T-cell (primary cell): ENCODE data around the gene FBXL16. TPM values are rescaled to one million over a fixed set of nuclear protein-coding genes. Genes with fewer than 3 reads are reported as not detected.

Experiments
- ATAC-seq, 4 experiments: fragments of 200-7000 bp in 3 of 4; fragments of 150-1000 bp in 1 of 4; cut with Tn5 transposase; replicated peaks in 1 of 4; 1 replicate in 3 of 4; 2 replicates in 1 of 4; pipeline ENCODE4 v1.10.0; 2021; ENCODE audit warnings: moderate library complexity in 3 of 4, mild to moderate bottlenecking in 2 of 4, moderate number of reproducible peaks in 1 of 4
- CTCF ChIA-PET, 2 donors: fragments of 300-600 bp; sonication (Branson Sonifier 250); formaldehyde crosslinking; loops; one replicate each; lab custom pipeline; 2022; ENCODE audit warnings: antibody characterized with exemption in 2 of 2; lab: Charles Lee
- POLR2A ChIA-PET, 2 donors: fragments of 300-600 bp; sonication (Branson Sonifier 250); formaldehyde crosslinking; loops; one replicate each; lab custom pipeline; 2022; ENCODE audit warnings: antibody characterized with exemption in 2 of 2; lab: Charles Lee
- DNase-seq, 35 experiments: peaks; one replicate each; pipeline versions ENCODE4 v3.0.0 to v3.0.0-alpha.2; 2013 to 2023
- H3K27ac ChIP-seq: one replicate; pipeline ENCODE4 v1.5.1; 2013; ENCODE audit warnings: low read length
- H3K27me3 ChIP-seq, 2 experiments: replicated peaks in 1 of 2; 1 replicate in 1 of 2; 2 replicates in 1 of 2; pipeline versions ENCODE4 v1.6.1 to v1.7.0; 2013; ENCODE audit warnings: low read length in 1 of 2, mixed read lengths in 1 of 2; ENCODE audit not compliant: control insufficient read depth in 2 of 2, insufficient read depth in 2 of 2; ENCODE audit errors: extremely low read depth in 1 of 2
- H3K36me3 ChIP-seq, 2 donors: 1 replicate in 1 of 2; 2 replicates in 1 of 2; pipeline versions ENCODE4 v1.6.1 to v1.7.0; 2013; ENCODE audit warnings: low read length in 1 of 2; ENCODE audit not compliant: control insufficient read depth in 2 of 2, insufficient read depth in 1 of 2; ENCODE audit errors: extremely low read depth in 1 of 2
- H3K4me1 ChIP-seq, 2 experiments: 1 replicate in 1 of 2; 2 replicates in 1 of 2; pipeline versions ENCODE4 v1.6.1 to v1.7.0; 2013; ENCODE audit warnings: low read length in 2 of 2, mixed read lengths in 1 of 2; ENCODE audit not compliant: insufficient read depth in 2 of 2, control insufficient read depth in 1 of 2; ENCODE audit errors: extremely low read depth in 1 of 2
- H3K4me3 ChIP-seq, 2 donors: 1 replicate in 1 of 2; 2 replicates in 1 of 2; pipeline versions ENCODE4 v1.5.1 to v1.7.0; 2013; ENCODE audit warnings: mild to moderate bottlenecking in 2 of 2, low read length in 1 of 2, moderate library complexity in 1 of 2; ENCODE audit not compliant: control insufficient read depth in 1 of 2; ENCODE audit errors: extremely low read depth in 1 of 2
- H3K9me3 ChIP-seq: 2 replicates; pipeline ENCODE4 v1.7.0; 2013
- H3K27ac Mint-ChIP-seq, 2 donors: one replicate each; pipeline ENCODE4 v1.8.0; 2020 to 2021; ENCODE audit warnings: mild to moderate bottlenecking in 2 of 2, mixed read lengths in 2 of 2
- H3K27me3 Mint-ChIP-seq, 2 donors: one replicate each; pipeline ENCODE4 v1.8.0; 2021 to 2022; ENCODE audit warnings: mixed read lengths in 2 of 2
- H3K36me3 Mint-ChIP-seq: one replicate; pipeline ENCODE4 v1.8.0; 2021; ENCODE audit warnings: mixed read lengths
- H3K4me1 Mint-ChIP-seq, 3 donors: one replicate each; pipeline ENCODE4 v1.8.0; 2020 to 2022; ENCODE audit warnings: mixed read lengths in 3 of 3, mild to moderate bottlenecking in 1 of 3
- H3K4me3 Mint-ChIP-seq, 3 donors: one replicate each; pipeline ENCODE4 v1.8.0; 2020 to 2022; ENCODE audit warnings: mild to moderate bottlenecking in 3 of 3, mixed read lengths in 3 of 3, moderate library complexity in 3 of 3
- H3K9me3 Mint-ChIP-seq, 3 donors: one replicate each; pipeline ENCODE4 v1.8.0; 2020 to 2022; ENCODE audit warnings: mixed read lengths in 3 of 3
- WGBS: methylation state at CpG from one replicate; pipeline ENCODE4 v1.1.5; 2013; ENCODE audit warnings: missing lambda C conversion rate; ENCODE audit not compliant: insufficient coverage; 5-methylcytosine and 5-hydroxymethylcytosine counted together
- total RNA-seq, 35 experiments: library from RNA in 6 of 35; stranded (reverse) in 6 of 35; fragments of 120-200 nt in 1 of 35; gene quantifications; one replicate each; pipeline versions ENCODE4 v1.2.1 to v1.2.4 and lab custom pipeline; 2013 to 2026

FBXL16 gene
- total RNA-seq, 5 donors from 2014 or later (not counting 1 experiment from before 2014, with no cell fraction given) = 16.4 to 65.5 (median 50.2) TPM

DNA sequence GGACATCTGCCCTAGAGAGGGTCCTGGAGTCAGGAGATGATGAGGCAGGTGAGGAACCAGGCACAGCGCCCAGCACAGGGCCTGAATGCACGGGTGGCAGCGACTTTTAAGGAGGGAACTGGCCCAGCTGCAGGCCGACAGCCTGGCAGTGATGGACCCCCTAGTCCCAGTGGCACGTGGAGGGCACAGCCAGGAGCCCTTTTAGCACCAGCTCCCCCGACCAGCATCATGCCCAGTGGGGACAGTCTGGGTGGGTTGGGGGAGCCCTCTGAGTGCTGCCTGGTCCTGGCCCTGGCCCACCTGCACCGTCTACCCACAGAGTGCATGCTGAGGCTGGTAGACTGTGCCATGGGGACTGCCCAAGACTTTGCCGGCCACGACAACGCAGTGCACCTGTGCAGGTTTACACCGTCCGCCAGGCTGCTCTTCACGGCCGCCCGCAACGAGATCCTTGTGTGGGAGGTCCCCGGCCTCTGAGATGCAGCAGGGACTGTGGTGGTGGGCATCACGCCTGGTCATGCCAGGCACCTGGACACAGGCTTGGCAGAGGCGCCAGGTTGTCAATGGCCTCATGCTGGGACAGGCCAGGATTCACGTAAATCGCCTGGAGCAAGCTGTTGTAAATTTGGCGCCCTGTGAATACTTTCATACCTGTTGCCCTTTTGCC lies 38.4 kb downstream of the FBXL16 start:
- H3K4me3 ChIP-seq = peak overlapping the region; percentile 66
- no peaks in the 10 kb centered on the region for H3K27me3 ChIP-seq
- H3K36me3 ChIP-seq = peaks cover 4 to 32% of the 10 kb centered on the region in 2 donors
- ATAC-seq = no peak
- Mint-ChIP-seq H3K4me1 (peaks cover 0 to 13% (median 11%) of the 10 kb centered on the region in 3 donors), H3K4me3 (peak overlapping the region; percentile 73 to 74 (median 73)), H3K27ac (peak overlapping the region; percentile 86 to 94), H3K9me3 (no peaks in the 10 kb centered on the region), H3K36me3 (peaks cover 3% of the 10 kb centered on the region), H3K27me3 (no peaks in the 10 kb centered on the region)
- 86% methylated on average over 18 of the region's 22 CpGs for WGBS
- H3K27ac ChIP-seq = peak overlapping the region; percentile 74
- CTCF ChIA-PET = interaction anchor here in 1 of 2 donors (1.0 kb wide), 1 partner anchor 75 kb away, joined by 3 read pairs; no protein-coding TSS in a partner anchor
- POLR2A ChIA-PET = interaction anchor here (0.6 kb wide), 2 partner anchors 195 to 716 kb away, joined by 3 read pairs; no protein-coding TSS in a partner anchor
- no peaks in the 10 kb centered on the region for H3K9me3 ChIP-seq
- no peak for DNase-seq
- peaks cover 3 to 25% of the 10 kb centered on the region in 2 experiments for H3K4me1 ChIP-seq

DNA sequence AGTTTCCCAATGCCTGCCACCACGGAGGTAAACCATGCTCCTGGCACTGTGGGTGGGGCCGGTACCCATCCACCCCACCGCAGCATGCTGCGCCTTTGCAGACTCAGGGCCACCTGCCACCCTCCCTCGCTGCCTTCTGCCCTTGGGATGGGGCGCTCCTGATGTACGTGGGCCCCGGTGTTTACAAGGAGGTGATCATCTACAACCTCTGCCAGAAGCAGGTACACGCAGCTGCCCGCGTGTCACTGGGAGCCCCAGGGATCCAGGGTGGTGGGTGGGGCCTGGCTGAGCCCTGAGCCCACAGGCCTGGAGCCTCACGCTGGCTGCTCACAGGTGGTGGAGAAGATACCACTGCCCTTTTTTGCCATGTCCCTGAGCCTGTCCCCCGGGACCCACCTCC lies 39.0 kb downstream of the FBXL16 start:
- Mint-ChIP-seq H3K27ac (no peak overlapping the region), H3K27me3 (no peaks in the 10 kb centered on the region), H3K4me3 (peak overlapping the region in 1 of 3 donors; percentile 73), H3K4me1 (peaks cover 0 to 13% (median 11%) of the 10 kb centered on the region in 3 donors), H3K9me3 (no peaks in the 10 kb centered on the region), H3K36me3 (peaks cover 3% of the 10 kb centered on the region)
- ChIA-PET CTCF (no interaction called here), POLR2A (no interaction called here)
- Histone ChIP-seq H3K4me1 (peaks cover 3 to 27% of the 10 kb centered on the region in 2 experiments), H3K27ac (peak overlapping the region; percentile 74), H3K9me3 (no peaks in the 10 kb centered on the region), H3K4me3 (no peak overlapping the region), H3K36me3 (peaks cover 4 to 27% of the 10 kb centered on the region in 2 donors), H3K27me3 (no peaks in the 10 kb centered on the region)
- 91% methylated on average over 13 of the region's 13 CpGs for WGBS
- ATAC-seq (no peak), DNase-seq (no peak)

DNA sequence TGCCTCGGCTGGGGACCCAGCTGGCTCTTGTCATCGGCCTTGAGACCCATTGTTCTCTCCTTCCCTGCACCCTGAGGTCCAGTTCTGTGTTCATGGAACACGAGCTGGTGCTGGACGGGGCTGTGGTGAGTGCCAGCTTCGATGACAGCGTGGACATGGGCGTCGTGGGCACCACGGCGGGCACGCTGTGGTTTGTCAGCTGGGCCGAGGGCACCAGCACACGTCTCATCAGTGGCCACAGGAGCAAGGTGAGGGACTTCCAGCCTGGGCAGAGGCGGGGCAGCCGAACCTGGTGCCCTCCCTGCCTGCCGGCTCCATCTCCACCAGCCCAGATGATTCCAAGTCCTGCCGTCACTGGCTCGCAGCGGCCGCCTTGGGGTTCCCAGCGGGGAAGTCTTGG lies 43.0 kb downstream of the FBXL16 start:
- no peaks in the 10 kb centered on the region for H3K9me3 ChIP-seq

DNA sequence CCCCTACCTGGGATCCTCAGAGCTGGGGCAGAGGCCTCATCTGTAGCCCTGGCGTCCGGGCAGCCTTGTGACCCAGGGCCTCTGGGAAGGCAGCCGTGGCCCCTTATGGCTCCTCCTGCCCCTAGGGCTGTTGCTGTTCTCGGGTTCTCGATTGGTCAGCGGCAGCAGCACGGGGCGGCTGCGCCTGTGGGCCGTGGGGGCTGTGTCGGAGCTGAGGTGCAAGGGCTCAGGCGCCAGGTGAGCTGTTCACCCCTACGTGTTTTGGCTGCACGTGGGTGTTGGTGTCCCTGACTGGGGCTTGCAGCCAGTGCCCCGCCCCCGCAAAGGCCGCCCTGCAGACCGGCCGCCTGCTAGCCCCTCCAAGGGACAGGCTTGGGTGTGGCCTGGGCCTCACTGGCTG lies 43.5 kb downstream of the FBXL16 start:
- ATAC-seq (no peak), DNase-seq (no peak)
- H3K27me3 ChIP-seq = no peaks in the 10 kb centered on the region
- peaks cover 0 to 10% (median 5%) of the 10 kb centered on the region in 3 donors for H3K4me1 Mint-ChIP-seq
- H3K9me3 Mint-ChIP-seq = no peaks in the 10 kb centered on the region
- no peak overlapping the region for H3K4me3 ChIP-seq
- no peaks in the 10 kb centered on the region for H3K9me3 ChIP-seq
- peaks cover 3 to 24% of the 10 kb centered on the region in 2 experiments for H3K4me1 ChIP-seq
- no peak overlapping the region for H3K27ac ChIP-seq
- H3K36me3 ChIP-seq = no peaks in the 10 kb centered on the region
- ChIA-PET CTCF (no interaction called here), POLR2A (no interaction called here)
- 96% methylated on average over 19 of the region's 19 CpGs for WGBS
- H3K4me3 Mint-ChIP-seq = no peak overlapping the region
- H3K27ac Mint-ChIP-seq = no peak overlapping the region
- H3K27me3 Mint-ChIP-seq = no peaks in the 10 kb centered on the region
- no peaks in the 10 kb centered on the region for H3K36me3 Mint-ChIP-seq

More for the DNA sequence above, 43.0 kb downstream of the FBXL16 start:
- 94% methylated on average over 21 of the region's 21 CpGs for WGBS
- Mint-ChIP-seq H3K4me3 (no peak overlapping the region), H3K27ac (no peak overlapping the region), H3K9me3 (no peaks in the 10 kb centered on the region), H3K27me3 (no peaks in the 10 kb centered on the region), H3K36me3 (no peaks in the 10 kb centered on the region), H3K4me1 (peaks cover 0 to 13% (median 7%) of the 10 kb centered on the region in 3 donors)
- H3K36me3 ChIP-seq = no peaks in the 10 kb centered on the region
- no peak for DNase-seq
- H3K4me1 ChIP-seq = peaks cover 3 to 29% of the 10 kb centered on the region in 2 experiments
- H3K27me3 ChIP-seq = no peaks in the 10 kb centered on the region
- CTCF ChIA-PET = no interaction called here
- no peak overlapping the region for H3K4me3 ChIP-seq
- POLR2A ChIA-PET = no interaction called here
- H3K27ac ChIP-seq = no peak overlapping the region
- no peak for ATAC-seq

DNA sequence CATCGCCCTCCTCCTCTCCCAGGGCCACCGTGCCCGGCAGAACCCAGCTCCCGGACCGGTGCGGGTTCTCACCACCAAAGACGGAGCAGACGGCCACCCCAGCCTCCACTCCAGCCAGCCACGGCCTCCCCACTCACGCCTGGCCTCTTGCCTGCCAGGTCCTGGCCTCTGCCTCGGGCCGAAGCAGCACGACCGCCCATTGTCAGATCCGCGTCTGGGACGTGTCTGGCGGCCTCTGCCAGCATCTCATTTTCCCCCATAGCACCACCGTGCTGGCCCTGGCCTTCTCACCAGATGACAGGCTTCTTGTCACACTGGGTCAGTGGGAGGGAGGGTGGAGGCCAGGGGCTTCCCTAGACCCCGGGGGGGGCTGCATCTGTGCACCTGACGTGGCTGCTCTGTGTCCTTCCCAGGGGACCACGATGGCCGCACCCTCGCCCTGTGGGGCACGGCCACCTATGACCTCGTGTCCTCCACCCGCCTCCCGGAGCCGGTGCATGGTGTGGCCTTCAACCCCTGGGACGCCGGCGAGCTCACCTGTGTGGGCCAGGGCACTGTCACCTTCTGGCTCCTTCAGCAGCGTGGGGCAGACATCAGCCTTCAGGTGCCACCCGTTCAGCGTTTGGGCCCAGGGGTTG lies 44.3 kb downstream of the FBXL16 start:
- H3K36me3 ChIP-seq = no peaks in the 10 kb centered on the region
- POLR2A ChIA-PET = no interaction called here
- no peaks in the 10 kb centered on the region for H3K36me3 Mint-ChIP-seq
- H3K4me3 ChIP-seq = no peak overlapping the region
- H3K27me3 ChIP-seq = no peaks in the 10 kb centered on the region
- H3K27ac ChIP-seq = no peak overlapping the region
- H3K27ac Mint-ChIP-seq = no peak overlapping the region
- no peaks in the 10 kb centered on the region for H3K27me3 Mint-ChIP-seq
- peaks cover 0 to 16% of the 10 kb centered on the region in 2 experiments for H3K4me1 ChIP-seq
- CTCF ChIA-PET = no interaction called here
- H3K9me3 ChIP-seq = no peaks in the 10 kb centered on the region
- DNase-seq = no peak
- H3K4me1 Mint-ChIP-seq = peaks cover 0 to 7% (median 5%) of the 10 kb centered on the region in 3 donors
- H3K4me3 Mint-ChIP-seq = no peak overlapping the region
- 79% methylated on average over 22 of the region's 35 CpGs for WGBS
- no peak for ATAC-seq
- no peaks in the 10 kb centered on the region for H3K9me3 Mint-ChIP-seq

DNA sequence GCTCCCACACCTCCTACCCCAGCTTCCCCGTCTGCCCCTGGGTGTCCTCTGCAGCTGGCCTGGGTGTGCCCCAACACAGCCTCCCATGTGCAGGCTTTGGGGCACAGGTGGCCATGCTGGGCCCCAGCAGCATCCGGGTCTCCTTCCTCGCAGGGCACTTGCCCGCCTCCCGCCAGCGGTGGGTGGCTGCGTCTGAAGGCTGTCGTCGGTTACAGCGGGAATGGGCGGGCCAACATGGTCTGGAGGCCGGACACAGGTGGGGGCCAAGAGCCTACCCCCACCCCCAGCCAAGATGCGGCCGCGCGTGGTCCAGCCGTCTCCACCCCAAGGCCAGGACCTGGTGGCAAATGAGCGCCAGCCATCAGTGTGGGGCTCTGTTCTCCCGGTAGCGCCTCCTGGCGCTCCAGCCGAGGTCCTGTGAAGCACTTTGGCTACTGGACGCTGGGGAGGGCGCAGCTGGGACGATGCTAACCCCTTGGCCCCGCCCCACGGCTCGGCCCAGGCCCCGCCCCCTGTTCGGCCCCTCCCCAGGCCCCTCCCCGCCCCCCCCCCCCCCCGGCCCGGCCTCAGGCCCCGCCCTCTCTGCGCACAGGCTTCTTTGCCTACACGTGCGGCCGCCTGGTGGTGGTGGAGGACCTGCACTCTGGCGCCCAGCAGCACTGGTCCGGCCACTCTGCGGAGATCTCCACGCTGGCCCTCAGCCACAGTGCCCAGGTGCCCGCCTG lies 45.0 kb downstream of the FBXL16 start:
- peaks cover 0 to 16% of the 10 kb centered on the region in 2 experiments for H3K4me1 ChIP-seq
- H3K27ac ChIP-seq = no peak overlapping the region
- Mint-ChIP-seq H3K9me3 (no peaks in the 10 kb centered on the region), H3K4me3 (no peak overlapping the region), H3K36me3 (no peaks in the 10 kb centered on the region), H3K27me3 (no peaks in the 10 kb centered on the region), H3K4me1 (peaks cover 0 to 7% (median 5%) of the 10 kb centered on the region in 3 donors), H3K27ac (no peak overlapping the region)
- DNase-seq (peak in 32 of 35 experiments; percentile 29 to 76 (median 56)), ATAC-seq (peak; percentile 67 to 83 (median 72))
- WGBS = 64% methylated on average over 29 of the region's 43 CpGs
- no peaks in the 10 kb centered on the region for H3K36me3 ChIP-seq
- H3K27me3 ChIP-seq = no peaks in the 10 kb centered on the region
- H3K9me3 ChIP-seq = no peaks in the 10 kb centered on the region
- CTCF ChIA-PET = interaction anchor here in 1 of 2 donors (0.5 kb wide), 1 partner anchor 308 kb away, joined by 3 read pairs; the partner anchor contains the start of gene AXIN1
- H3K4me3 ChIP-seq = no peak overlapping the region
- POLR2A ChIA-PET = no interaction called here
